D721Med (cell line): ENCODE results near the gene FAM174C.

Experiments
- DNase-seq: peaks from one replicate; pipeline ENCODE4 v3.0.0; 2011; ENCODE audit warnings: low spot score; ENCODE audit not compliant: insufficient read length
- FAIRE-seq: peaks from 2 replicates; lab custom pipeline; 2011; peaks lifted over from hg19 to GRCh38; lab: Jason Lieb, UNC
- CTCF ChIP-seq: IDR thresholded peaks from 2 replicates; pipeline ENCODE4 v1.5.1; 2012; ENCODE audit warnings: mild to moderate bottlenecking, control low read depth; ENCODE audit not compliant: insufficient read depth; ENCODE audit errors: missing control alignments

The FAM174C gene

GRCh38 chr19:1294688-1295087 is 19.4 kb downstream of the FAM174C start:
- DNase-seq (no peak), FAIRE-seq (no peak)
- no peak for TF ChIP-seq CTCF

GRCh38 chr19:1295169-1296012 is 20.1 kb downstream of the FAM174C start:
- DNase-seq, result no peak

GRCh38 chr19:1296078-1296477 is 20.7 kb downstream of the FAM174C start:
- DNase-seq, result no peak
- TF ChIP-seq CTCF, result no peak
- FAIRE-seq, result no peak

More at GRCh38 chr19:1295169-1296012, 20.1 kb downstream of the FAM174C start:
- no peak for FAIRE-seq
- TF ChIP-seq CTCF, result no peak

DNA sequence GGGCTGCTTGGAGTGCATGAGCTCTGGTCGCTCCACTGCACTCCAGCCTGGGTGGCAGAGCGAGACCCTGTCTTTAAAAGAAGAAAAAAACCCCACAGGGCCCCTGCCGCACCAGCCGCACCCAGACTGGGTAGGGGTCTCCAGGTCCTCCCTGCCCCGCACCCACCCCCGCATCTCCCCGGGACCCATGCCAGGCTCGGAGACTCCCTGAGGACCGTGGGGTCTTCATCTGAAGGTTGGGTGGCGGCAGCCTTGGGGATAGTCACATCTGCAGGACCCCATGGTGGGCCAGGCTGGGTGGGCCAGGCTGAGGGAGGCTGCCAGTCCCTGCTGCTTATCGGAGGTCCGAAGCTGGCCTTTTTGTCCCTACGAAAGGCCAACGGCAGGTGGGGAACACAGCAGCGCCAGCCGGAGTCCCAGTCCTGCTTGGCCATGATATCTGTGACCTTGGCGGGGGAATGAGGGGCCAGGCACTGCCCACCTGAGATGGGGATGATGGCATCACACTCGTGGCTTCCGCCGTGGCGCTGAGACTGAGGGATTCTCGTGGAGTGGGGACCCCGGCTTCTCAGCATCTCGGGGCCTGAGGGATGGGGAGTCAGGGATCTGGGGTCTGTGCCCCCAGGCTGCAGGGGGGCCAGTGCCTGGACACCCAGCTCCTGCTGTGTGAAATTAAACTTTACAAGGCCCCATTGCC is 21.4 kb downstream of the FAM174C start:
- DNase-seq, result no peak
- no peak for TF ChIP-seq CTCF
- no peak for FAIRE-seq

DNA sequence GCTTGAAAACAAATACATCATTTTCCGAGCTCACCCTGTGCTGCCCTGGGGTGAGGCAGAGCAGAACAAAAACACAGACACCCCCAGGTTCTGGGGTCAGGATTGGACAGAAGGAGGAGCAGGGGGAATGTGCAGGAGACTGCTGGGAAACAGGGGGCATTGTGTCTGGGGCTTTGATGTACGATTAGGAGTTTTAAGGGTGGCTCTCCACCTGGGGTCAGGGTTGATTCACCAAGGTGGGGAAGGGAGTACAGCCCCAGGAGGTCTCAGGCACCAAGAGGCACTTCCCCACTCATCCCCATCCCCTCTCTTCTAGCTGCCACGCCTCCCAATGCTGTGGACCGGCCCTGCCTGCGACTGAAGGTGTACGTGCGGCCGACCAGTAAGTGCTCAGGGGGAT is 22.9 kb downstream of the FAM174C start:
- DNase-seq (no peak), FAIRE-seq (no peak)
- TF ChIP-seq CTCF, result no peak

DNA sequence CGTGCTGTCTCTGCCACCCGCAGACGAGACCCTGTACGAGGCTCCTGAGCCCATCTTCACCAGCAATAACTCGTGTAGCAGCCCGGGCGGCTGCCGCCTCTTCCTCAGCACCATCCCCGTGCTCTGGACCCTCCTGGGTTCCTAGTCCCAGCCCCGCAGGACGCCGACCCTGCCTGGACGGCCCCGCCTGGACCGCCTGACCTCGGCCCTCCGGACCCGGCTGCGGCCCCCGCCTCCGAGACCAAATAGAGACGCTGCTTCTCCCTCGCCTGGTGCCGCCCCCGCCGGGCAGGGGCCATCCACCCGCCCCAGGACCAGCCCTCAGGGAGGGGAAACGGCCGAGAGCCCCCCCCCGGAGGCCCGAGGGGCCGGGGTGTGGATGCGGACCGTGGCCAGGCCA is 24.5 kb downstream of the FAM174C start:
- no peak for TF ChIP-seq CTCF
- DNase-seq, result no peak
- no peak for FAIRE-seq
